Effector memory CD4-positive, alpha-beta T cell (primary cell): ENCODE data around the gene SCUBE1.
A peak's percentile ranks its signal among the peaks of the same experiment; 100 is the strongest.

Experiments
- DNase-seq, 3 donors: peaks; one replicate each; pipeline ENCODE4 v3.0.0-alpha.2; 2020
- H3K27ac ChIP-seq: 2 replicates; pipeline ENCODE4 v1.7.0; 2013; ENCODE audit warnings: mild to moderate bottlenecking, low read length, moderate library complexity; ENCODE audit not compliant: insufficient read depth, poor library complexity, severe bottlenecking
- H3K27me3 ChIP-seq: replicated peaks from 2 replicates; pipeline ENCODE4 v1.7.0; 2013; ENCODE audit warnings: mild to moderate bottlenecking, low read length; ENCODE audit not compliant: insufficient read depth, control insufficient read depth, poor library complexity, severe bottlenecking
- H3K36me3 ChIP-seq: 2 replicates; pipeline ENCODE4 v1.7.0; 2013; ENCODE audit warnings: mild to moderate bottlenecking, low read length, moderate library complexity; ENCODE audit not compliant: control insufficient read depth, insufficient read depth
- H3K4me1 ChIP-seq: 2 replicates; pipeline ENCODE4 v1.7.0; 2013; ENCODE audit warnings: low read length, mild to moderate bottlenecking; ENCODE audit not compliant: control insufficient read depth, insufficient read depth, poor library complexity, severe bottlenecking
- H3K4me3 ChIP-seq: 2 replicates; pipeline ENCODE4 v1.7.0; 2013; ENCODE audit warnings: low read length, low read depth, mild to moderate bottlenecking; ENCODE audit not compliant: insufficient read depth, poor library complexity, severe bottlenecking
- H3K9me3 ChIP-seq: 2 replicates; pipeline ENCODE4 v1.7.0; 2013; ENCODE audit warnings: mild to moderate bottlenecking, low read length, moderate library complexity; ENCODE audit not compliant: control insufficient read depth

SCUBE1 gene

GRCh38 chr22:43234264-43234988, 108.7 kb downstream of the SCUBE1 start:
- no peaks in the 10 kb centered on the region for H3K36me3 ChIP-seq
- H3K4me1 ChIP-seq = peaks cover 4% of the 10 kb centered on the region
- no peaks in the 10 kb centered on the region for H3K27me3 ChIP-seq
- H3K4me3 ChIP-seq = no peak overlapping the region
- H3K27ac ChIP-seq = no peak overlapping the region
- no peak for DNase-seq
- no peaks in the 10 kb centered on the region for H3K9me3 ChIP-seq

GRCh38 chr22:43233529-43233928, 109.6 kb downstream of the SCUBE1 start:
- Histone ChIP-seq H3K36me3 (no peaks in the 10 kb centered on the region), H3K27ac (no peak overlapping the region), H3K4me1 (peaks cover 4% of the 10 kb centered on the region), H3K4me3 (no peak overlapping the region), H3K27me3 (no peaks in the 10 kb centered on the region), H3K9me3 (no peaks in the 10 kb centered on the region)
- DNase-seq = no peak

GRCh38 chr22:43232445-43232844, 110.7 kb downstream of the SCUBE1 start:
- H3K27me3 ChIP-seq = no peaks in the 10 kb centered on the region

GRCh38 chr22:43231724-43232034, 111.5 kb downstream of the SCUBE1 start:
- Histone ChIP-seq H3K36me3 (no peaks in the 10 kb centered on the region), H3K4me3 (no peak overlapping the region), H3K9me3 (no peaks in the 10 kb centered on the region), H3K27ac (no peak overlapping the region), H3K27me3 (no peaks in the 10 kb centered on the region), H3K4me1 (peaks cover 4% of the 10 kb centered on the region)
- no peak for DNase-seq

More at GRCh38 chr22:43232445-43232844, 110.7 kb downstream of the SCUBE1 start:
- no peak overlapping the region for H3K4me3 ChIP-seq
- H3K36me3 ChIP-seq = no peaks in the 10 kb centered on the region
- peaks cover 4% of the 10 kb centered on the region for H3K4me1 ChIP-seq
- no peak for DNase-seq
- H3K9me3 ChIP-seq = no peaks in the 10 kb centered on the region
- no peak overlapping the region for H3K27ac ChIP-seq

GRCh38 chr22:43230971-43231723, 112.0 kb downstream of the SCUBE1 start:
- no peak overlapping the region for H3K4me3 ChIP-seq
- no peaks in the 10 kb centered on the region for H3K27me3 ChIP-seq
- no peaks in the 10 kb centered on the region for H3K9me3 ChIP-seq
- H3K4me1 ChIP-seq = peaks cover 4% of the 10 kb centered on the region
- DNase-seq = peak; percentile 30 to 47 (median 38)
- no peak overlapping the region for H3K27ac ChIP-seq
- no peaks in the 10 kb centered on the region for H3K36me3 ChIP-seq

- H3K27me3 ChIP-seq = no peaks in the 10 kb centered on the region
- no peaks in the 10 kb centered on the region for H3K36me3 ChIP-seq
- no peak for DNase-seq
- H3K4me3 ChIP-seq = no peak overlapping the region
- H3K4me1 ChIP-seq = peaks cover 4% of the 10 kb centered on the region
- no peaks in the 10 kb centered on the region for H3K9me3 ChIP-seq
- H3K27ac ChIP-seq = no peak overlapping the region
Observed at GRCh38 chr22:43230571-43230970, 112.6 kb downstream of the SCUBE1 start.

- Histone ChIP-seq H3K36me3 (no peaks in the 10 kb centered on the region), H3K4me3 (no peak overlapping the region), H3K27me3 (no peaks in the 10 kb centered on the region), H3K9me3 (no peaks in the 10 kb centered on the region), H3K4me1 (peaks cover 4% of the 10 kb centered on the region), H3K27ac (no peak overlapping the region)
- no peak for DNase-seq
Observed at GRCh38 chr22:43228863-43229262, 114.3 kb downstream of the SCUBE1 start.

- no peak overlapping the region for H3K27ac ChIP-seq
- no peaks in the 10 kb centered on the region for H3K36me3 ChIP-seq
- H3K27me3 ChIP-seq = no peaks in the 10 kb centered on the region
- no peak overlapping the region for H3K4me3 ChIP-seq
- no peaks in the 10 kb centered on the region for H3K9me3 ChIP-seq
- no peak for DNase-seq
- H3K4me1 ChIP-seq = peaks cover 4% of the 10 kb centered on the region
Observed at GRCh38 chr22:43228330-43228729, 114.8 kb downstream of the SCUBE1 start.

GRCh38 chr22:43227239-43227630, 115.9 kb downstream of the SCUBE1 start:
- no peak for DNase-seq
- H3K9me3 ChIP-seq = no peaks in the 10 kb centered on the region
- H3K36me3 ChIP-seq = no peaks in the 10 kb centered on the region
- H3K27ac ChIP-seq = no peak overlapping the region
- H3K4me3 ChIP-seq = no peak overlapping the region
- peaks cover 4% of the 10 kb centered on the region for H3K4me1 ChIP-seq
- H3K27me3 ChIP-seq = no peaks in the 10 kb centered on the region
